NCI-H446 treated with DMSO at 0.1 percent for 48 hours (cell line): ENCODE results near the gene SCGB3A1.

ENCODE experiments used
- DNase-seq: peaks from one replicate; lab custom pipeline; 2025; lab: John Stamatoyannopoulos, UW

The SCGB3A1 gene

GRCh38 chr5:180604271-180604670 is 13.0 kb upstream of the SCGB3A1 start:
- no peak for DNase-seq

GRCh38 chr5:180603076-180603594 is 11.8 kb upstream of the SCGB3A1 start:
- DNase-seq: no peak

- DNase-seq: no peak
Observed at GRCh38 chr5:180602481-180603075, 11.3 kb upstream of the SCGB3A1 start.

- DNase-seq: no peak
Observed at GRCh38 chr5:180601591-180602480, 10.5 kb upstream of the SCGB3A1 start.

GRCh38 chr5:180600554-180601041 is 9.3 kb upstream of the SCGB3A1 start:
- no peak for DNase-seq

GRCh38 chr5:180599981-180600553 is 8.8 kb upstream of the SCGB3A1 start:
- no peak for DNase-seq

GRCh38 chr5:180599590-180599914 is 8.3 kb upstream of the SCGB3A1 start:
- no peak for DNase-seq

GRCh38 chr5:180598797-180599589 is 7.7 kb upstream of the SCGB3A1 start:
- DNase-seq: no peak

GRCh38 chr5:180598316-180598701 is 7.0 kb upstream of the SCGB3A1 start:
- DNase-seq: no peak

GRCh38 chr5:180596668-180597231 is 5.5 kb upstream of the SCGB3A1 start:
- no peak for DNase-seq

- no peak for DNase-seq
Observed at GRCh38 chr5:180596115-180596667, 4.9 kb upstream of the SCGB3A1 start.

GRCh38 chr5:180595381-180596114 is 4.2 kb upstream of the SCGB3A1 start:
- DNase-seq: no peak

GRCh38 chr5:180595046-180595379 is 3.7 kb upstream of the SCGB3A1 start:
- DNase-seq: no peak

- DNase-seq: no peak
Observed at GRCh38 chr5:180594311-180595045, 3.2 kb upstream of the SCGB3A1 start.

GRCh38 chr5:180593446-180594206 is 2.3 kb upstream of the SCGB3A1 start:
- DNase-seq: no peak

GRCh38 chr5:180592176-180592575 is 877 bp upstream of the SCGB3A1 start:
- no peak for DNase-seq

- DNase-seq: no peak
Observed at GRCh38 chr5:180590543-180591310, 572 bp downstream of the SCGB3A1 start.

- no peak for DNase-seq
Observed at GRCh38 chr5:180589771-180590542, 1.3 kb downstream of the SCGB3A1 start.
